ENCODE measurements around the gene RLBP1. TPM values are rescaled to one million over a fixed set of nuclear protein-coding genes. Genes with fewer than 3 reads are reported as not detected.

RLBP1 gene
- total and polyA plus RNA-seq, 2 of the 4 experiments (the other 2 are of a cell fraction): not detected

- no peaks in the 10 kb centered on the region for H3K9me3 ChIP-seq (ENCODE audit: control insufficient read depth, insufficient read depth, low read length)
- no peaks in the 10 kb centered on the region for H4K20me1 ChIP-seq (ENCODE audit: insufficient read depth, low read length)
- intact Hi-C loops (cut with micrococcal nuclease): no loop called here
- no peak overlapping the region for H3K9ac ChIP-seq (ENCODE audit: low read depth, low read length)
- H3K23ac ChIP-seq (ENCODE audit: low read depth, low read length): no peak overlapping the region
- H3K14ac ChIP-seq (replicated peaks; ENCODE audit: low read depth, low read length): no peak overlapping the region
- no peak overlapping the region for H2AK9ac ChIP-seq (replicated peaks; ENCODE audit: low read depth, low read length, poor library complexity)
- H3K4ac ChIP-seq (ENCODE audit: low read depth, low read length): no peak overlapping the region
- no CpG with 5 or more reads among the region's 2 CpGs for WGBS, 2 experiments (ENCODE audit: extremely low coverage in 2 of 2, insufficient read length in 1 of 2)
- H2AK5ac ChIP-seq (ENCODE audit: low read depth, low read length): no peak overlapping the region
- no peak for TF ChIP-seq FOS (IDR thresholded peaks at IDR 0.05; ENCODE audit: low read depth, low read length)
- H2BK20ac ChIP-seq (ENCODE audit: low read depth, low read length): no peak overlapping the region
- POLR2A ChIA-PET (ENCODE audit: unreplicated experiment): no interaction called here
- H2BK120ac ChIP-seq (ENCODE audit: low read depth, low read length): no peak overlapping the region
- H3K4me3 ChIP-seq (ENCODE audit: insufficient read depth, low read depth, low read length): no peak overlapping the region
- H2BK5ac ChIP-seq (ENCODE audit: low read depth, low read length, poor library complexity, severe bottlenecking): no peak overlapping the region
- H3K27me3 ChIP-seq (ENCODE audit: control insufficient read depth, insufficient read depth, low read length): no peaks in the 10 kb centered on the region
- H2BK15ac ChIP-seq (ENCODE audit: low read depth, low read length): no peak overlapping the region
- no peak overlapping the region for H3K4me2 ChIP-seq (ENCODE audit: low read depth, low read length)
- no TSS peak for BruUV-seq (replicated peaks)
- H2AFZ ChIP-seq (replicated peaks; ENCODE audit: low read length, poor library complexity): no peak overlapping the region
- H3K9me1 ChIP-seq (ENCODE audit: insufficient read depth, low read length): 0 out of 2 replicates have a peak, but pooled peaks cover 3% of the 10 kb centered on the region
- H3K27ac ChIP-seq (ENCODE audit: insufficient read depth, low read length): no peak overlapping the region
- H4K8ac ChIP-seq (ENCODE audit: low read depth in 2 of 2, low read length in 2 of 2): no peak overlapping the region
- DNase-seq (no peak), ATAC-seq (ENCODE audit: low read depth) (no peak)
- H3K79me1 ChIP-seq (ENCODE audit: low read depth in 1 of 2, low read length in 2 of 2): no peaks in the 10 kb centered on the region
- no peak overlapping the region for H3K18ac ChIP-seq (ENCODE audit: low read depth, low read length)
- no peak overlapping the region for H3K56ac ChIP-seq (ENCODE audit: extremely low read depth, insufficient read depth, low read length)
- H3K36me3 ChIP-seq (ENCODE audit: control insufficient read depth, insufficient read depth, low read length): peaks cover under 1% of the 10 kb centered on the region
- in situ Hi-C loops (cut with MboI; ENCODE audit: low sequenced_read_pairs): no loop called here
- CTCF ChIA-PET: no interaction called here
- no peak overlapping the region for H4K5ac ChIP-seq (ENCODE audit: low read depth, low read length)
- H4K91ac ChIP-seq (ENCODE audit: insufficient read depth, low read depth, low read length): no peak overlapping the region
- dilution Hi-C loops (cut with HindIII; ENCODE audit: low sequenced_read_pairs, unreplicated experiment): no loop called here
- peaks cover under 1% of the 10 kb centered on the region for H3K4me1 ChIP-seq (ENCODE audit: control insufficient read depth, insufficient read depth, low read length)
Observed at GRCh38 chr15:89203705-89204273, 17.6 kb downstream of the RLBP1 start.
